Fibroblast of the aortic adventitia (primary cell): ENCODE data around the gene MAPK13. TPM values are rescaled to one million over a fixed set of nuclear protein-coding genes. Genes with fewer than 3 reads are reported as not detected.

Experiments used
- DNase-seq: peaks from one replicate; pipeline ENCODE4 v3.0.0-alpha.2; 2010; ENCODE audit warnings: low read depth
- H3K4me3 ChIP-seq: 2 replicates; pipeline ENCODE4 v1.5.1; 2011; ENCODE audit warnings: low read depth, mild to moderate bottlenecking, control low read depth, low read length, moderate library complexity
- CTCF ChIP-seq: IDR thresholded peaks from 2 replicates; pipeline ENCODE4 v1.5.1; 2011; ENCODE audit warnings: mild to moderate bottlenecking, low read length, control low read depth, inconsistent platforms; ENCODE audit not compliant: insufficient read depth
- total RNA-seq: library from RNA; depleted of rRNA; stranded (reverse); fragments of >200 nt; gene quantifications from 2 replicates; pipeline ENCODE4 v1.2.3, GENCODE V29; 2012; ENCODE audit warnings: low replicate concordance

Gene MAPK13
- total RNA-seq, 1 donor = 15.6 TPM

DNA sequence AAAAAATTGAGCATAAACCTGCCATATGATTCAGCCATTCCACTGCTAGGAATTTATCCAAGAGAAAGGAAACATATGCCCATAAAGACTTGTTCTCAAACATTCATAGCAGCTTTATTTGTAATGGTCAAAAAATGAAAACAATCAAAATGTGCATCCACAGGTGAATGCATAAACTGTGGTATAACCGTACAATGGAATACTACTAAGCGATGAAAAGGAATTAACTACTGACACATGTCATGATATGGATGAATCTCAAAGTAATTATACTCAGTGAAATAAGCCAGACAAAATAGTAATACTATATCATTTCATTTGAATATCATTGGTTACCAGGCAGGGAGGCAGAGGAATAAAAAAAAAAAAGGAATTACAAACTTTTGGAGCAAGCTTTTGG, 40.4 kb downstream of the MAPK13 start:
- H3K4me3 ChIP-seq = no peak overlapping the region
- no peak for TF ChIP-seq CTCF
- no peak for DNase-seq

DNA sequence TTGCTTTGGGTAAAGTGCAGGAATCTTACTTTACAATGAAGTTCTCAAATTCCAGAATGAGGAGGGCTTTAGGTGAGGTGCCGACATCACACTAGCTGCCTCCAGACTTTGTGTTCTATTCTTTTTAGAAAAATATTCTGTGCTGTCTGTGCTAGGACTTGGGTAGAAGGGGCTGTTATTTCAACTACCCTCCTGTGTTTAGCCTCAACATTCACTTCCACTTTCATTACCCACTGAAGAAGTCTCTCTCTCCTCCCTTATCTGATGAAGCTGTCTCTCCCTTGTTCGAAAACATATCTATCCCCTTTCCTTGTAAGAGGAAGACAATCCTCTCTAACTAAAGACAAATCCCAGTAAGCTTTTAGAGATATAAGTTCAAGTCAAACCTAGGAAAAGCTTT, 41.3 kb downstream of the MAPK13 start:
- DNase-seq = no peak
- H3K4me3 ChIP-seq = no peak overlapping the region
- no peak for TF ChIP-seq CTCF

GRCh38 chr6:36177166-36177565, 46.9 kb downstream of the MAPK13 start:
- no peak for TF ChIP-seq CTCF
- no peak for DNase-seq
- H3K4me3 ChIP-seq = no peak overlapping the region

GRCh38 chr6:36178544-36178943, 48.2 kb downstream of the MAPK13 start:
- no peak overlapping the region for H3K4me3 ChIP-seq
- DNase-seq = no peak
- no peak for TF ChIP-seq CTCF

DNA sequence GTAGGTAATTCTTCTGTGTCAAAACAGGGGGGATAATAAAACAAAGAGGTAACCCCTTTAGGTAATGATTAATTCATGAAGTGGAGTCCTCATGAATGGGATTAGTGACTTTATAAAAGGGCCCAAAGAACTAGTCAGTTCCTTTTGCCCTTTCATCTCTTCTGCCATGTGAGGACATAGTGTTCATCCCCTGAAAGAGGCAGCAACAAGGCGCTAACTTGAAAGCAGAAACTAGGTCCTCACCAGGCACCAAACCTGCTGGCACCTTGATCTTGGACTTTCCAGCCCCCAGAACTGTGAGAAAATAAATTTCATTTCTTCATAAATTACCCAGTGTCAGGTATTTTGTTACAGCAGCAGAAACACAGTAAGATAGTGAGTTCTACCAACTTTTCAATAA, 49.8 kb downstream of the MAPK13 start:
- no peak overlapping the region for H3K4me3 ChIP-seq
- no peak for TF ChIP-seq CTCF
- no peak for DNase-seq

DNA sequence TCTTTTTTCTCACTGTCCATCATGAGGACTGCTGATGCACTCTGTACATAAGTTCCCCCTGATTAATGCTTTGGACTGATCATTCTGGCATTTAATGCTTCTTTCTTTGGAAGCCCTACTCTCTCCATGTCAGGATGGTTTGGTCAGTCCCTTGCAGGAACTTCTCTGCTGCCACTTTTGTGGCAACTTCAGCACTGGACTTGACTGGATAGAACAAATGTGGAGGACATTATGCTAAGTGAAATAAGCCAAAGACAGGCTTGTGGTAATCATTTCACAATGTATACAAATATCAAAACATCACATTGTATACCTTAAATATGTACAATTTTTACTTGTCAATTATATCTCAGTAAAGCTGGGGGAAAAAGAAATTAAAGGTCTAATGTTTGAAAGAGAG, 54.0 kb downstream of the MAPK13 start:
- TF ChIP-seq CTCF = no peak
- DNase-seq = no peak
- no peak overlapping the region for H3K4me3 ChIP-seq

GRCh38 chr6:36186199-36186598, 55.9 kb downstream of the MAPK13 start:
- no peak for TF ChIP-seq CTCF
- DNase-seq = no peak
- H3K4me3 ChIP-seq = no peak overlapping the region
